ENCODE measurements around the gene SLC29A1. TPM values are rescaled to one million over a fixed set of nuclear protein-coding genes. Genes with fewer than 3 reads are reported as not detected.
"Not testable (repeated sequence)": the region's sequence is repeated elsewhere in the genome, so short reads cannot be mapped to it uniquely, and the experiment has no call there.

SLC29A1 gene
- total RNA-seq, 2 donors from 2014 or later = 18.5 to 58.9 TPM

DNA sequence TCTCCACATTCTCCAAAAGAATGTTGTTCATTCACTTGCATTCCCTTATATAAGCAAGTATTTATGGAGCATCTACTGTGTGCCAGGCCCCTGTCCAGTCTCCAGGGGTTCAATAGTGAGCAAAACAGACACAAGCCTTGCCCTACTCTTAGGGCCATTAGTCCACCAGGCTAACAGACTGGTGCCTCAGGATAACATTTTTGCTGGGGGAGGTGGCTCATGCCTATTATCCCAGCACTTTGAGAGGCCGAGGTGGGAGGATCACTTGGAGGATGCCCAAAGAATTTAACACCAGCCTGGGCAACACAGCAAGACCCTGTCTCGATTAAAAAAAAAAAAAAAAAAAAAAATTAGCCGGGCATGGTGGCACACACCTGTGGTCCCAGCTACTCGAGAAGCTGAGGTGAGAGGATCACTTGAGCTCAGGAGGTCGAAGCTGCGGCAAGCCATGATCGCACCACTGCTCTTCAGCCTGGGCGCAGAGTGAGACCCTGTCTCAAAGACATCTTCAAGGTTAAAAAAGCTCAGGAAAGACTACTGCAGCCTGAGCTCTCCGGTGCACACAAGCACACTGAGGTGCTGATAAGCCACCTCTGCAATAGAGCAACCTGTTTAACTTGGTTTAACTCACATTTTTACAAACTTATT is 44.8 kb upstream of the SLC29A1 start:
- Histone ChIP-seq H3K4me3 (no peak overlapping the region), H3K27me3 (replicated peaks; ENCODE audit: insufficient read depth) (no peaks in the 10 kb centered on the region), H3K4me1 (replicated peaks) (no peaks in the 10 kb centered on the region), H3K36me3 (no peaks in the 10 kb centered on the region), H3K27ac (no peak overlapping the region), H3K9me3 (no peaks in the 10 kb centered on the region)
- DNase-seq (ENCODE audit: low spot score) = no peak
- intact Hi-C loops (cut with DNase I) = loop anchor here (10.0 kb wide), 1 partner anchor 156 kb away; no protein-coding TSS in a partner anchor
- 92% methylated on average over 9 of the region's 9 CpGs for WGBS
- no peak for TF ChIP-seq POLR2AphosphoS5 (IDR thresholded peaks at IDR 0.05)
- TF ChIP-seq, protein P1, sequence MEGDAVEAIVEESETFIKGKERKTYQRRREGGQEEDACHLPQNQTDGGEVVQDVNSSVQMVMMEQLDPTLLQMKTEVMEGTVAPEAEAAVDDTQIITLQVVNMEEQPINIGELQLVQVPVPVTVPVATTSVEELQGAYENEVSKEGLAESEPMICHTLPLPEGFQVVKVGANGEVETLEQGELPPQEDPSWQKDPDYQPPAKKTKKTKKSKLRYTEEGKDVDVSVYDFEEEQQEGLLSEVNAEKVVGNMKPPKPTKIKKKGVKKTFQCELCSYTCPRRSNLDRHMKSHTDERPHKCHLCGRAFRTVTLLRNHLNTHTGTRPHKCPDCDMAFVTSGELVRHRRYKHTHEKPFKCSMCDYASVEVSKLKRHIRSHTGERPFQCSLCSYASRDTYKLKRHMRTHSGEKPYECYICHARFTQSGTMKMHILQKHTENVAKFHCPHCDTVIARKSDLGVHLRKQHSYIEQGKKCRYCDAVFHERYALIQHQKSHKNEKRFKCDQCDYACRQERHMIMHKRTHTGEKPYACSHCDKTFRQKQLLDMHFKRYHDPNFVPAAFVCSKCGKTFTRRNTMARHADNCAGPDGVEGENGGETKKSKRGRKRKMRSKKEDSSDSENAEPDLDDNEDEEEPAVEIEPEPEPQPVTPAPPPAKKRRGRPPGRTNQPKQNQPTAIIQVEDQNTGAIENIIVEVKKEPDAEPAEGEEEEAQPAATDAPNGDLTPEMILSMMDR (IDR thresholded peaks at IDR 0.05) = no peak
- no peak for TF ChIP-seq POLR2A (IDR thresholded peaks at IDR 0.05)

DNA sequence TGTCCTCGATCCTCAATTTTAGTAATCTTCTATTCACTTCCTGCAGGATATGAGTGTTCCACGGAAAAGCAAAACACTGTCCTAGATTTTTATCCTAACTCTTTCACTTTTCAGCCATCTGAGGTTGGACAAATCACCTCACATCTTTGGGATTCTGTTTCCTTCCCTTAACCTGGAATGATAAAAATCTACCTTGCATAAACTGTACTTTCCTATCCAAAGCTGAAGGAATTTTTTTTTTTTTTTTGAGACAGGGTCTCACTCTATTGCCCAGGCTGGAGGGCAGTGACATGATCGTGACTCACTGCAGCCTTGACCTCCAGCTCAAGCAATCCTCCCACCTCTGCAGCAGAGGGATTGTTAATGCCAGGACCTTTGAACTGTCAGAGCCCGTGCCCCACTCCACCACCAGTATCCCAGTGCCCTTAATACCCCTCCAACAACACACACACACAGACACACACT is 44.3 kb upstream of the SLC29A1 start:
- TF ChIP-seq POLR2AphosphoS5 (IDR thresholded peaks at IDR 0.05) = no peak
- no peak overlapping the region for H3K27ac ChIP-seq
- H3K27me3 ChIP-seq (replicated peaks; ENCODE audit: insufficient read depth) = no peaks in the 10 kb centered on the region
- H3K4me1 ChIP-seq (replicated peaks) = no peaks in the 10 kb centered on the region
- no peak overlapping the region for H3K4me3 ChIP-seq
- 51% methylated on average over 4 of the region's 4 CpGs for WGBS
- H3K36me3 ChIP-seq = no peaks in the 10 kb centered on the region
- no peaks in the 10 kb centered on the region for H3K9me3 ChIP-seq
- intact Hi-C loops (cut with DNase I) = loop anchor here (10.0 kb wide), 1 partner anchor 156 kb away; no protein-coding TSS in a partner anchor
- DNase-seq (ENCODE audit: low spot score) = no peak

- intact Hi-C loops (cut with DNase I) = loop anchor here (10.0 kb wide), 1 partner anchor 155 kb away; no protein-coding TSS in a partner anchor
- TF ChIP-seq POLR2A (IDR thresholded peaks at IDR 0.05) (no peak), POLR2AphosphoS5 (IDR thresholded peaks at IDR 0.05) (no peak)
- TF ChIP-seq, protein P1 (IDR thresholded peaks at IDR 0.05) = no peak
- Histone ChIP-seq H3K4me1 (replicated peaks) (no peaks in the 10 kb centered on the region), H3K36me3 (no peaks in the 10 kb centered on the region), H3K4me3 (no peak overlapping the region), H3K9me3 (no peaks in the 10 kb centered on the region), H3K27ac (no peak overlapping the region), H3K27me3 (replicated peaks; ENCODE audit: insufficient read depth) (no peaks in the 10 kb centered on the region)
- DNase-seq (ENCODE audit: low spot score) = no peak
- WGBS = 91% methylated on average over 7 of the region's 7 CpGs
Measured at GRCh38 chr6:44179648-44180047, 43.7 kb upstream of the SLC29A1 start.

- no peaks in the 10 kb centered on the region for H3K4me1 ChIP-seq (replicated peaks)
- TF ChIP-seq POLR2A (IDR thresholded peaks at IDR 0.05) = no peak
- TF ChIP-seq, protein P1 (IDR thresholded peaks at IDR 0.05) = no peak
- TF ChIP-seq POLR2AphosphoS5 (IDR thresholded peaks at IDR 0.05) = no peak
- no peaks in the 10 kb centered on the region for H3K9me3 ChIP-seq
- intact Hi-C loops (cut with DNase I) = no loop called here
- no peaks in the 10 kb centered on the region for H3K36me3 ChIP-seq
- WGBS = 82% methylated on average over 4 of the region's 4 CpGs
- no peak overlapping the region for H3K27ac ChIP-seq
- H3K27me3 ChIP-seq (replicated peaks; ENCODE audit: insufficient read depth) = no peaks in the 10 kb centered on the region
- no peak for DNase-seq (ENCODE audit: low spot score)
- no peak overlapping the region for H3K4me3 ChIP-seq
Measured at GRCh38 chr6:44180406-44180805, 43.0 kb upstream of the SLC29A1 start.

DNA sequence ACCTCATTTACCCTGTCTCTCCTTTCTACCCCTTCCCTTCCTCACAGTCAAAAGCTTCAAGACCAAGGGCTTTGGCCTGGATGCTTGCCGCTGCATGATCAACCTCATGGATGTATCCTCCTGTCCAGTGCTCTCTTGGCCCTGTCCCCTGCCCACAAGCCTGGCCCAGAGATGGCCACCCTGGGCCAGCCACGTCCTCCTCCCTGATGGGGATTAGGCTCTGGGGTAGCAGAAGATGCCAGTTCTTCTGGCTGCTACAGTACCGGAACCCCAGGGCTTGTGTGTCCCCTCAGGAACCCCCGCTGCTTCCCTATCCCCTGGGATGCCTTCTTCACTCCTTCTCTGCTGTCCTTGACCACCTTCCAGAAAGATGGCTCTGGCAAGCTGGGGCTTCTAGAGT is 42.5 kb upstream of the SLC29A1 start:
- Histone ChIP-seq H3K4me1 (replicated peaks) (no peaks in the 10 kb centered on the region), H3K27me3 (replicated peaks; ENCODE audit: insufficient read depth) (no peaks in the 10 kb centered on the region), H3K4me3 (no peak overlapping the region), H3K9me3 (no peaks in the 10 kb centered on the region), H3K27ac (no peak overlapping the region), H3K36me3 (no peaks in the 10 kb centered on the region)
- WGBS = 85% methylated on average over 4 of the region's 4 CpGs
- TF ChIP-seq POLR2A (IDR thresholded peaks at IDR 0.05) (no peak), POLR2AphosphoS5 (IDR thresholded peaks at IDR 0.05) (no peak)
- TF ChIP-seq, protein P1 (IDR thresholded peaks at IDR 0.05) = no peak
- intact Hi-C loops (cut with DNase I) = no loop called here
- DNase-seq (ENCODE audit: low spot score) = no peak

GRCh38 chr6:44181784-44182183 is 41.6 kb upstream of the SLC29A1 start:
- H3K4me3 ChIP-seq; intact Hi-C loops (cut with DNase I); H3K27me3 ChIP-seq (replicated peaks; ENCODE audit: insufficient read depth); DNase-seq (ENCODE audit: low spot score); H3K4me1 ChIP-seq (replicated peaks); H3K9me3 ChIP-seq; H3K36me3 ChIP-seq; H3K27ac ChIP-seq: not testable (repeated sequence)

Data from prostate gland (tissue), 2 donors.